Vagina (tissue), 2 donors: Measurements from ENCODE around the gene TMEM232.

Experiments used
- CTCF ChIP-seq, 3 experiments: fragments of 450-650 bp in 2 of 3; fragments of 200-600 bp in 1 of 3; sonication (generic) in 1 of 3; IDR thresholded peaks; one replicate each; pipeline ENCODE4 v1.5.1; 2017 to 2019; ENCODE audit warnings: antibody characterized with exemption in 3 of 3, mild to moderate bottlenecking in 2 of 3, moderate library complexity in 2 of 3
- POLR2A ChIP-seq, 2 donors: fragments of 450-650 bp; IDR thresholded peaks; one replicate each; pipeline ENCODE4 v1.6.1; 2017; ENCODE audit warnings: antibody characterized with exemption in 2 of 2, mild to moderate bottlenecking in 2 of 2, moderate library complexity in 2 of 2

GRCh38 chr5:110496276-110496675 lies 230.2 kb downstream of the TMEM232 start:
- TF ChIP-seq CTCF (IDR thresholded peaks at IDR 0.05) (no peak), POLR2A (IDR thresholded peaks at IDR 0.05) (no peak)
